GM21825 (cell line): ENCODE results near the gene TRPM2.

Experiments used
- ATAC-seq: cut with Tn5 transposase; IDR thresholded peaks from one replicate; pipeline ENCODE4 v1.9.1; 2021; ENCODE audit warnings: mild to moderate bottlenecking, moderate library complexity; ENCODE audit not compliant: unreplicated experiment

The TRPM2 gene

DNA sequence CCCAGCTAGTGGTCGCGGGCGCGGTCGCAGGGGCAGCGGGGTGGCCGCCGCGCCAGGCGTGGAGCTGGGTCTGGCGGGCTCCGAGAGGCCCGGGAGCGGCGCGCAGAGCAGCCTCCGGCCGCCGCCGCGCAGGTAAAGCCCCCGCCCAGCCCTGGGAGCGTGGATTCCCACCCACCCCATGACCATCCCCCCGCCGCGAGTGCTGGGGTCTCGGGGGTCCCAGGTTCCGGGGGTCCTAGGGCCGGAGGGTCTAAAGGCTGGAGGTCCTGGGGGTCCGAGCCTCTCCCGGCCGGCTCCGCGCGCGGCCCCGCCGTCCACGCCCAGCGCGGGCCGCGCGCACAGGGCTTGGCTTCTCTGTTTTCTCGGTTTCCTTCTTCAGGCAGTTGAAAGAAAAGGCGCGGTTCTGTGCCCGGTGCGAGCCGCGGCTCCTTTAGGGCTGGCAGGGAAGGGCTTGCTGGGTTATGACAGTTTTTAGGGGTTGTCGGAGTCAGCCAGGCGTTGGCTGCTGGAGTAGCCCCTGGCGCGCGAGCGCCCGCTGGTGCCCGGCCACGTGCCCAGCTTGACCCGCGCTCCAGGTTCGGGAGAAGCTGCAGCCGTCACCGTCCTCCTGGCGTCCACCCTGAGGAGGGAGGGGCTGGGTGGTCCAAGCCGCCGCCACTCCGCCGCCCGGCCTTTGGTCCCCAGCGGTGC is 102.2 kb downstream of the TRPM2 start:
- peak; percentile 41 for ATAC-seq

DNA sequence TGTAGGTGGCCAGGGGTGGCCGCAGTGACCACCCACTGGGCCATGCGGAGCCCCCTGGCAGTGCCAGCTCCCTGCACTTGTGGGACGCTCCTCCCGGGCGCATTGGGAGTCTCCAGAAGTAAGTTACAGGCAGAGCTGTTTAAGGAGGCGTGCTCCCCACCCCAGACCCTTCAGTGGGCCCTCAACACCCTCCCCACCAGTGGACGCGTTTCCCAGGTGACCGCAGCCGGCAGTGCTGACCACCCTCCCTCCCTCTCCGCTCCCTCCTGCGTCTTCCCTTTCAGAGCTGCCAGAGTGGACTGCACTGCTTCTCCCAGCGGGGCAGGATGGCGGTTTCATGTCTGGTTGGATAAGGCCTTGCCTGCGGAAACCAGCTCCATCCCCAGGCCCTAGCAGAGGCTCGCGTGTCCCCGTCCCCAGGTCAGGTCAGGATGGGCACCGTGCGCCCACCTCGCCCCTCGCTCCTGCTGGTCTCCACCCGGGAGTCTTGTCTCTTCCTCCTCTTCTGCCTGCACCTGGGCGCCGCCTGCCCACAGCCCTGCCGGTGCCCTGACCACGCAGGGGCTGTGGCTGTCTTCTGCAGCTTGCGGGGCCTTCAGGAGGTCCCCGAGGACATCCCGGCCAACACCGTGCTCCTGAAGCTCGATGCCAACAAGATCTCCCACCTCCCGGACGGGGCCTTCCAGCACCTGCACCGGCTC is 102.9 kb downstream of the TRPM2 start:
- ATAC-seq, result peak; percentile 10

DNA sequence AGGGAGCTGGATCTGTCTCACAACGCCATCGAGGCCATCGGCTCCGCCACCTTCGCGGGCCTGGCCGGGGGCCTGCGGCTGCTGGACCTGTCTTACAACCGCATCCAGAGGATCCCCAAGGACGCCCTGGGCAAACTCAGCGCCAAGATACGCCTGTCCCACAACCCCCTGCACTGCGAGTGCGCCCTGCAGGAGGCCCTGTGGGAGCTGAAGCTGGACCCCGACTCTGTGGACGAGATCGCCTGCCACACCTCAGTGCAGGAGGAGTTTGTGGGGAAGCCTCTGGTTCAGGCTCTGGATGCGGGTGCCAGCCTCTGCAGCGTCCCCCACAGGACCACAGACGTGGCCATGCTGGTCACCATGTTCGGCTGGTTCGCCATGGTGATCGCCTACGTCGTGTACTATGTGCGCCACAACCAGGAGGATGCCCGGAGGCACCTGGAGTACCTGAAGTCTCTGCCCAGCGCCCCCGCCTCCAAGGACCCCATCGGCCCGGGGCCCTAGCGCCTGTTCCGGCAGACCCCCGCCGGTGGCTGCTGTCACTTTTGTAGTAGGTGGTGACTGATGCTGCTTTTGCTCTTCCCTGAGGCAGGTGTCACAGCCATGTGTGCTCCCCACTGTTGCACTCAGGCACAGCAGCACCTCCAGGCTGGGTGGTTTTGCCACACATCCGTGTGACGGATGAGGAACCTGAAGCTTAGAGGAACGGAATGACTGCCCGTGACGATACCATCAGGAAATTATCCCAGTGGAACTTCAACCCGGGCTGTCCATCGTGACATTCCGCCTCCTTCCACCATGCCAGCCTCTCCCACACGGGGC is 103.7 kb downstream of the TRPM2 start:
- ATAC-seq, result no peak

DNA sequence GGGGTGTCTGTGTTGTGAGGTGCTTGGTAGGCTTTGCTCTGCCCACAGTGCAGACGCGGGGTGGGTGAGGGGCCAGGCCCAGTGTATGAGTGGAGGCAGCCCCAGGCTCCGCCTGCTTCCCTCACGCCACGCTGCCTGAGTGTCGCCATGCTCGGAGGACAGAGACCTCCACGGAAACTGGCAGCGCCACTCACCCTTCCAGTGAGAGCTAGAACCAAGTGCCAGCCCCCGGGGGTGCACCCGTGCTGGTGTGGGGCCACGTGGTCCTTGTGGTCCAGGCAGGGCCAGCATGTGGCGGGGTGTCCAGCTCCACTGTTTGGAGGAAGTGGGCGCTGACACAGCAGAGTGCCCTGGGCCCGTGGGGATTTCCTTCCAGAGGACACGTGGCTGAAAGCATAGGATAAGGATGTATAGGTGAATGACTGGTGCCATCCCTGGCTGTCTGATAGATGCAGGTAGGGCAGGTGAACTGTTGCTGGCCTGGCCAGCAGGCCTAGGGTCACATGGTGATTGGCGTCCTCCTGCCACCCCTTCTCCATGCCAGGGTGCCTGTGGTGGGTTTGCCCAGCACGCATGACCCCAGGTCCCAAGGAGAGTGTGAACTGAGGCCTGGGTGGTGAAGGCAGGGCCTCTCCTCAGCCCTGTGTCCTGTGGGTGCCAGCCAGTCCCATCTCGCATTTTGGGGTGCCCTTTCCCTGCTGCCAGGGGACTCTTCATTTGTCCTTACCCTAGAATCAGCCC is 105.7 kb downstream of the TRPM2 start:
- ATAC-seq, result no peak

DNA sequence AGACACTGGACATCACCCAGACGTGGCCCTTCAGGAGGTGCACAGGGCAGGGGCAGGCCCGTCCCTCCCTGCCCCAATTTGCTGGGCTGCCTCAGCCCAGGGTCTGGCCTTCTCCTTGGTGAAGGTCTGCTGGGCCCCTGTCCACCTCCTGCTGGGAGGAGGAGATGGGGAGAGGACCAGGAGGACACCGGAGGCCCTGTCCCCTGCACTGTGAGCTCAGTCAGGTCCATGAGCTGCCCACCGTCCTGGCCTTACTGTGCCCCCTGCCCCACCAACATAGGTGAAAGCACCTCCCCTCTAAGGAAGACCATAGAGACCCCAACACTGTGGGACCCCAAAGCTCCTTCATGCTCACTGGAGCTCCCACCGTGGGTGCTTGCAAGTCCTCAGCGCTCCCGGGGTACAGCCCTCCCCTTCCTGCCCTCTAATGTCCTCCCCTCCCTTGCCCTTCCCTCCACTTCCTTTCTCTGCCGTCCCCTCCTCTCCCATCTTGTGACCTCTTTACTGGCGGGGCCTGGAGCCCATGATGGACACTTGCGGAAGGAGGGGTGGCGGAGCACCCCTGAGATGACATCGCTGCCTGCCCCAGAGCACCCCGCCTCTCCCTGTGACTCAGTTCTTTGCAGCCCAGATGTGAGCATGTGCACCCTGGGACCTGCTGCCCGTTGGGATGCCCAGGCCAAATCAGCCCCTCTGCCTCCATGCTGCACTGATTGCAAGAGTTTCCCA is 106.5 kb downstream of the TRPM2 start:
- ATAC-seq, result no peak

DNA sequence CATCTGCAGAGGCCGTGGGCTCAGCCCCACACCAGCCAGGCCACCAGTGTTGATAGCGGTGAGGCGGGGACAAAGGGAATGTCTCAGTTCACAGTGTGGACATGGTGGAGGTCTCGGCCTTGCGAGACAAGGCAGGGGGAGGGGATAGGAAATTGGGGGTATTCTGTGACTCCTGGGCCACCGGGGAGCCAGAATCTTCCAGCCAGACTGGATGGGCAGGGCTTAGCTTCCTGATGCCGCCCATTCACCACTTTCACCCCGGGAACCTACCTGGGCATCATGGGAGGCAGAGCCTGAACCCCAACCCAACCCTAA is 107.0 kb downstream of the TRPM2 start:
- ATAC-seq, result no peak

DNA sequence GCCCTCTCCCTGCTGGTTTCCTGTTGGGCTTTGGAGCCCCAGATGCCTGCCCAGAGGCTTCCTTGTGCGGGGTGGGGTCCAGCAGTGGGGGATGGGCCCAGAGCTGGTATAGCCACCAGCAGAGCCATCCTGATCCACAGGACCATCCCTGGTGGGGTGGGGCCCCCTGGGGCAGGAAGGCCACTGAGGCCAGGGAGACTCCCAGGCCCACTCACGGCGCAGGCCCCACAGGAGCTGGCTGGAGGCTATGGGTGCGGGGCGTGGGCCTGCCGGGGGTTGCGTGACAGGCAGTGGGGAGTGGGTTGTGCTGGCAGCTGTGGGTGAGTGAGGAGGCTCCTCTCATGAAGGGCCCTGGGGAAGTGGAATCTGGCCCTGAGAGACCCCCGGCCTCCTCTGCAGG is 107.6 kb downstream of the TRPM2 start:
- no peak for ATAC-seq

DNA sequence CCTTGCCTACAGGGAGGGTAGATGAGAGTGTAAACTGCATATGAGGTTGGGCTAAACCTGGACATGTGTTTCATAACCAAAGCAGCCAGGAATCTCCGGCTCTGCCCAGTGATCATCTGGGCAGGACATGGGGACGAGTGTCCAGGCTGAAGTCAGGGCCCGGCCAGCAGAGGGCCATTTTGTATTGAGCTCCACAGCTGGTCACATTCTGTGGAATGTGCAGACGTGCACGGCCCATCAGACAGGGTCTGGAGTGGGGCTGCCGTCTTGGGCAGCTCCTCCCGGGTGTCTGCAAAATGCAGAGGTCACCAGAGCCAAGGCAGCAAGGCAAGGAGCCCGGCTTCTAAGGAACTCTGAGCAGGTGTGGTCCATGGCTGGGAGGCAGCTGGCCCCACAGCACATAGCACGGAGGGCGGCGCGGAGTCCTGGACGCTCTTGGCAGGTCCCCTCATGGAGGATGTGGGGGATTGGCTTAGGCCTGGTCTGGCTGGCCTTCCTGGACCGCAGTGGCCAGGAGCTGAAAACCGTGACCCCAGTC is 108.1 kb downstream of the TRPM2 start:
- no peak for ATAC-seq

DNA sequence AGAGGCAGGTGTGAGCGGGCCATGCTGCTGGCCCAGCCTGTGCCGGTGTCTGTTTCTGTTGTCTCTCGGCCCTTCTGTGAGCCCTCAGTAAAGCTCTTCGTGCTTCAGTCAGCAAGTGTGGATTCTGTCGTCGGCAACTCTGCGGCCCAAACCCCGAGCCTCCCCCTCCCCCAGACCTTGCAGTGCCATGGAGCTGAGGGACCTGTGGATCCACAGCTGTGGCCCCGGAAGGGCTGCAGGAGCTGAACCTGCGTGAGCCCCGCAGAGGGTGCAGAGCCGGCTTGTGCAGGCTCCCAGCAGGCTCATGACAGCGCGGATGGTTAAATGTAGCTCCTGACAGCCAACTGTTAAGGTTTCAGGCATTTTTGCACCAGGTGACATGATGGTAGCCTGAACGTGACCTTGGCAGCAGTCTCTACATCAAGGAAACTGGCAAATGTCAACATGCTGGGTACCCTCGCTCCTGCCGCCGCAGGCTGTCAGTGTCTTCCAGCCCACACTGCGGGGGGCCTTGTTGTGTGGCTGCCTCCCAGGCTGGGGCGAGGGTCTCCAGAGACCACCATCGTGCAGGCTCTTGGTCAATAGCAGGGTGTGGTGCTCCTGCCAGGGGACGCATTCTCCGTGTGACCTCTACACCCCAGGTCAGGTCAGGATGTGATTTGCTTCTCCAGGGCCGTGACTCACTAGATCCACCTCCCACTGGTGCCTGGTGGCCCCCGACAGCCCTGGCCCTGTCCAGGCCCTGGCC is 108.8 kb downstream of the TRPM2 start:
- no peak for ATAC-seq

DNA sequence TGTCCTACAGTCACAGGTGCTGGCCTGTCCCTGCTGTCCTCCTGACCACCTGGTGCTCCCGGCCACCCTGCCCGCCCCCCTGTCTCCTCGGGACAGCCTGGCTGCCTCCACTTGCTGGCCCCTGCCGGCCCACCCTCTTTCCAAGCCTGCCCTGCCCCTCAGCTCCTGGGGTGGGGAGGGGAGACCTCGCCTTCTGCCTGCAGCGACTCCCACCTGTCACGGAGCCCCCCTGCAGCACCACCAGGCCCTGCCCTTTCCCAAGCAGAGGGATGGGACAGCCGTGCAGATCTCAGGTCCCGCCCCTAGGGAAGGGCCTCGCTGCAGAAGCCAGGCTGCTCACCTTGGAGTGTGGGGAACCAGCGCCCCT is 109.4 kb downstream of the TRPM2 start:
- no peak for ATAC-seq

DNA sequence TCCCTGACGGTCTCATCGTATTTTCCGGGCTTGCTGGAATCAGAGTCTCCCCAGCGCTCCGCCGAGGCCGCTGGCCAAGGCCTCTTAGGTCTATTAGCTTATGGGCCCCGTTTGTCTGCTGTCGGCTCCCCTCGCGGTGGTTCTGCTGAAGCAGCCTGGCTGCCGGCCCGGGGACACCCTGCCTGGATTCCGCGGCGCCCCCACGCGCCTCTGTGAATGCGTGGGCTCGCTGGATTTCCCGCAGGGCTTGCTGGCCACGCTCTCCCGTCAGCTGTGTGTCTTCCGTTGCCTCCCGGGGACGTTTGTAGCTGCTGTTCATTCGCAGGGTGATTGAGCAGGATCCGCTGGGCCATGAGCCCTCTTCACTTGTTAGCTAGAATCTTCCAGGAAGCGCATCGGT is 110.3 kb downstream of the TRPM2 start:
- no peak for ATAC-seq

DNA sequence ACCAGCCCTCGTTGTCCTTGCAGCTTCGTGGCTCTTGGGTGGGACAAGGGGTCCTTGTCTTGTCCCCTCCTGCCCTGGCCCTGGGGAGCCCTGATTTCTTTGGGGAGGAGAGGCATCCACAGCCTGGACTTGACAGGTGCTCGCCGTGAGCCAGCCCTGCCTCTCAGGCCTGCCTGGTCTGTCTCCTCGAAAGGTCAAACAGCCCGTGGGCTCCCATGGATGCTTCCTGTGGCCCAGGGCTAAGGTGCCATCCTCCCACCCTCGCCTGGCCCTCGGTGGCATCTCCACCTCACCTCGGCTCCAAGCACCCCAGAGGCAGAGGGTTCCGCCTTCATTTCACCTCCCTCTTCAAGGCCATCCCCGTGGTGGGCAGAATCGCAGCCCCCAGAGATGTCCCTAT is 110.9 kb downstream of the TRPM2 start:
- ATAC-seq, result no peak

DNA sequence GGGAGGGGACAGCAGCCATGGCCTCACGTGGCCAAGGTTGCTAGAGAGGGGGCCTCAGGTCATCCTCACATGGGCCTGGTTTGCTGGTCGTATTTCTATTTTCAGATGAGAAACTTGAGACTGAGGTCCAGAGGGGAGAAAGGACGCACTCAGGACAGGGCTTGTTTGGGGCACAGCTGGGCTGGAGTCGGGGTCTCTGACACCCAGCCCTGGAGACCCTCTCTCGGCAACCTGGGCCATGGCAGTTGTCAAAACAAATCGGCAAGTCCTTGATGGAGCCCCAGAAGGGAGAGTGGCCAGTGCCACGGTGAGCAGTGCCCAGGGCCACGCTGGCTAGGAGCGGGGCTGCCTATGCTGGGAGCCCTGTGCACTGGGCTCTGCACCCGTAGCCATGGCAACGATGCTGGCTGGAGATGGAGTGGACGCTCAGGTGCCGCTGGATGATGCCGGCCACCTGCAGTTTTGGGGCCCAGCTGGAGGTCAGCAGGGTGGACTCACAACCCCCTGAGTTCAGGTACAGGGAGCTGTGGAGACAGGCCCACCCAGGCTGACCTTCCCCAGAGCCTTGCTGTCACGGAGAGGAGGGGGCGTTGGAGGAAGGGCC is 113.0 kb downstream of the TRPM2 start:
- no peak for ATAC-seq

DNA sequence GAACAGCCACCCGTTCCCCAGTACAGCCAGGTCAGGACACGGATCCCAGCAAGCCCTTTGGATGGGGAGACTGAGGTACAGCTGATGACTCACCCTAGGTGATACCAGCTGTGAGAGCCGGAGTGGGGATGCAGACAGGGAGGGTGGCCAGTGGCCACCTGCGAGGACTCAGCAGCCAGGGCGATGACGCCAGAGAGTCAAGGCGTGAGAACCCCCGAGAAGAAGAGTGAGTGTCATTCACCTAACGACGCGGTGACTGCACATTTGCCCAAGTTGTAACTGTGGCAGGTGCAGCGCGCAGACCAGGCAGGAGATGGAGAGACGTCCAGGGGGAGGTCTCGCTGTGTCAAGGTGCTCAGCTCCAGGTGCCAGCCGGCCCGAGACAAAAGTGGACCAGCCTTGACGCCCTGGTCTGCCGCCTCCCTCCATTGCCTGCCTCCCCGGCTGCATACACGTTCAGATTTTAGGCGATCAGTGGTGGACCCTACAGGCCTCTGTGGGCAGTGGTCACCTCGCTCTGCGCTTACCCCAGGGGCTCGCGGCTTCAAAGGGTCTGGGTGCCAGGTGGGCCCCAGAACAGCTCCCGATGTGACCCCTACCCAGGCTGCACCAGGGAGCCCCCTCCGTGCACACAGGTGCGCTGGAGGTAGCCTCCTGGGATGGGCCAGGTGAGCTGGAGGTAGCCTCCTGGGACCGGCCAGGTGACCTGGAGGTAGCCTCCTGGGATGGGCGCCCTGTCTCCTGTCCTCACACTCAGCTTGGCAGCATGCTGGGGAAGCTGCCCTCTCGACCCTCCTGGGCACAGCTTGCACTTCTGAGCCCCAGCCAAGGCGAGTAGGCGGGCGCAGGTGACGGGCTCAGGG is 113.8 kb downstream of the TRPM2 start:
- ATAC-seq, result no peak

DNA sequence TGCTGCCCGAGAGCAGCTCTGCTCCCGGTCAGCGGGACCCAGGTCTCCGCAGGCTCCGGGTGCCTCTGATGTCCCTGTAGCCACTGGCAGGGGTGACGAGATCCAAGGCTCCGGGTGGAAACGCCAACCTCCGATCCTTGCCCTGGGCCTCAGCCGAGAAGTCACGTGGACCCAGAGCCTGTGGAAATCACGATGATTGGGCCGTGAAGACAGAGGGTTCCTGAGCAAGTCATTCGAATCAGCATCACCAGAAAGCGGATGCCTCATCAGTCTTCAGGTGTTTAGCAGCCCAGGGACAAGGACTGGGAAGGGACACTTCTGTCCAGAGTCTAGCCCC is 114.4 kb downstream of the TRPM2 start:
- no peak for ATAC-seq

DNA sequence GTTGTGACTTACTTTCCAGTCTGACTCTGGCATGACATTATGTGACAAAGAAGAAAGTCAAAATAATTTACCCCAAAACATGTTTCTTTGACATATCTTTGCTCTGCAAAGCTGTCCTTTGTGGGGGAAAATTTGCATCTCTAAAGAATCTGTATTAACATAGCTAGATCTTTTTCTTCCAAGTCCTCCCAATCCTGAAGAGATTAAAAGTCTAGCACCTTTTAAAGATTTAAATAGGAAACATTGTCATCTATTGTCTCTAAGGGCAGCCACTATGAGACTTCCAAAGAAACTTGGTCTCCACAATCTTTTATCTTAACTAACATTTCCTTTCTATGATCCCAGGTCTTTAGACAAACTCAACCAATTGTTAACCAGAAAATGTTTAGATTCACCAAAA is 117.9 kb downstream of the TRPM2 start:
- ATAC-seq, result no peak

DNA sequence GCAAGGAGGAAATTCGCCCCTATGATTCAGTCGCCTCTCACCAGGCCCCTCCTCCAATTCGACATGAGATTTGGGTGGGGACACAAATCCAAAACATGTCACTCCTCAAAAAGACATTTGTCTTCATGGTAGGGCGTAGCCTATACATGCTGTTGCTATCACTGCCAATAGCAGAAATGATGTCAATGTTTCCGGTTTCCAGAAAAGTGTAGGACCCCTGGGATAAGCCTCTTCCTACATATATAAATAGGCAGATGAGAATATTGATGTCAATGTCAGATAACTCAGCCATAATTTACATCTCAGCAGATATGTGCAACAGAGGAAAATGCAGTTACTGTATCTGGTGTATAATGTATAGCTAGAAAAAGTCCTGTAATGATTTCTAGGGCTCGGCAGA is 118.6 kb downstream of the TRPM2 start:
- ATAC-seq, result no peak

DNA sequence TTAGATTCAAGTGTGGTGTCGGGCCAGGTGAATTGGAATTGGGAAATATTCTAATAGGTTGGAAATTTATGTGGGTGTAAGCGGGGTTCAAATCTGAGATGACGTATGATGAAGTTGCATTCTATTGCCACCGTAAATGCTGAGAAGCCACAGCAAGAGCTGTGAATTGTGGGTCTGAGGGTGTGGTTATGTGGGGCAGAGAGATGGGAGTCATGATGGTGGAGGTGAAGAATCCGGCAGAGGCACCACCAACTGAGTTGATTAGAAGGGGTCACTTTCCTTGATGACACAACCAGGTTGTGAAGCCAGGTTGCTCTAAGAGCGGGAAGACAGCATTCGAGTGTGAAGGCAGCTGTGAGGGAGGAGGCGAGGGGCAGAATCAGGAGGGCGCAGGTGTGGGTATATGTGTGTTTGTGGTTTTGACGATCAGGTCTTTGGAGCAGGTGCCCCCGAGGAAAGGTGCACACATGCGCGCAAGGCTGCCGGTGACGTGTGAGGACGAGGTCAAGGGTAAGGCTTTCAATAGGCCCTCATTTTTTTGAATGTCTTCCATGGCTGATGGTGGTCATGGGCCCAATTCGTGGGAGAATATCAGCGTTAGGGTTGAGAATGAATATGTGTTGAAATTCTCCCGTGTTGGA is 120.6 kb downstream of the TRPM2 start:
- no peak for ATAC-seq
